Measurements from ENCODE around the gene SIGLEC11.
"Not testable (repeated sequence)": the region's sequence is repeated elsewhere in the genome, so short reads cannot be mapped to it uniquely, and the experiment has no call there.

Gene SIGLEC11, protein sequence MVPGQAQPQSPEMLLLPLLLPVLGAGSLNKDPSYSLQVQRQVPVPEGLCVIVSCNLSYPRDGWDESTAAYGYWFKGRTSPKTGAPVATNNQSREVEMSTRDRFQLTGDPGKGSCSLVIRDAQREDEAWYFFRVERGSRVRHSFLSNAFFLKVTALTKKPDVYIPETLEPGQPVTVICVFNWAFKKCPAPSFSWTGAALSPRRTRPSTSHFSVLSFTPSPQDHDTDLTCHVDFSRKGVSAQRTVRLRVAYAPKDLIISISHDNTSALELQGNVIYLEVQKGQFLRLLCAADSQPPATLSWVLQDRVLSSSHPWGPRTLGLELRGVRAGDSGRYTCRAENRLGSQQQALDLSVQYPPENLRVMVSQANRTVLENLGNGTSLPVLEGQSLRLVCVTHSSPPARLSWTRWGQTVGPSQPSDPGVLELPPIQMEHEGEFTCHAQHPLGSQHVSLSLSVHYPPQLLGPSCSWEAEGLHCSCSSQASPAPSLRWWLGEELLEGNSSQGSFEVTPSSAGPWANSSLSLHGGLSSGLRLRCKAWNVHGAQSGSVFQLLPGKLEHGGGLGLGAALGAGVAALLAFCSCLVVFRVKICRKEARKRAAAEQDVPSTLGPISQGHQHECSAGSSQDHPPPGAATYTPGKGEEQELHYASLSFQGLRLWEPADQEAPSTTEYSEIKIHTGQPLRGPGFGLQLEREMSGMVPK

DNA sequence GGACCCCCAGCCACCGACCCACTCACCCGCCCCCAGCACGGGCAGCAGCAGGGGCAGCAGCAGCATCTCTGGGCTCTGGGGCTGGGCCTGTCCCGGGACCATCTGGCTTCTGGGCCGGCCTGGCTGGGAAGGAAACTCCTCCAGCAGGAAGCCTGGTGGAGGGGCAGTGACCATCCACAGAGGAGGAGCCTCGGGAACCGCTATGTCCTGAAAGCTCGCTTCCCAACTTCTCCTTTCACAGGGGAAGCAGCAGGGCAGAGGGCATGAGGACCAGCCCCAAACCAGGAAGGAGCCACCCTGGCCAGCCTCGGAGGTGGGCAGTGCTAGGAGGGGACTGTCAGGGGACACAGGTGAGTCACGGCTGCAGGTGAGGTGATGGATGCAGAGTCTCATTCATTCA, at the start of gene SIGLEC11:
TSS of gene SIGLEC11 (minus strand) at position 193 of the 400 bp plus-strand sequence. CDS start at position 102, 91 bp downstream.
- DNase-seq (ENCODE audit: low read depth), result not testable (repeated sequence)

DNA sequence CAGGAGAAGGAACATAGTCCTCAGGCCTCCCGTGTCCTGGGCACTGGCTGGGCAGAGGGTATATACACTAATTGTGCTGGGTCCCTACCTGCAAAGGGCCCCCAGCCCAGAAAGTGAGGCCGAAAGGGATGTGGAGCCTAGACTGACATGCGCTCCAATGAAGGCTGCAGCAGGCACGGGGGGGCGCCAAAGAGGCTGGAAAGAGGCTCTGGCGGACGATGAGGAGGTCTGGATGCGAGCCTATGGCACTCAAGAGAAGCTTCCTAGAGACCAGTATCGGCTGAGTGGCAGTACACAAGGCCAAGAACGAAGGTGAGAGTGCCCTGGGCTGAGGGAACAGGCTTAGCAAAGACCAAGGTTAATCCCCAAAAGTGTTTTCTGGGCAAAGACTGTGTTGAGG, 47.6 kb upstream of the SIGLEC11 start:
- DNase-seq (ENCODE audit: low read depth), result no peak

DNA sequence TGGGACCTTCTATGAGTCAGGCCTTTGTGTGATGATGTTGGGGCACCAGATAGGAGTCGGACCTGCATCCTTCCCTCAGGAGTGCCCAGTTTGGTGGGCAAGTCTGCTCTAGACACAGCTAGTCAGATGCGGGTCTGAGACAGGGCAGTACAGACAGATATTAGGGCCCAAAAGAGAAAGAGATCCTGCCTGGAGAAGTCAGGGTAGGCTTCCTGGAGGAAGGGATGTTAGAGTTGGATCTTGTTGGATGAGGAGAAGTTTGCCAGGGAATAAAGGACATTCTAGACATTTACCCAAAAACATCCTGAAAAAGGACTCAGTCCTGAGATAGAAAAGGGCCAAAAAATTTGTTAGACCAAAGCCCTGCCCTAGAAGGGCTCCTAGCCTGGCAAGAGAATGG, 47.0 kb upstream of the SIGLEC11 start:
- DNase-seq (ENCODE audit: low read depth), result no peak

DNA sequence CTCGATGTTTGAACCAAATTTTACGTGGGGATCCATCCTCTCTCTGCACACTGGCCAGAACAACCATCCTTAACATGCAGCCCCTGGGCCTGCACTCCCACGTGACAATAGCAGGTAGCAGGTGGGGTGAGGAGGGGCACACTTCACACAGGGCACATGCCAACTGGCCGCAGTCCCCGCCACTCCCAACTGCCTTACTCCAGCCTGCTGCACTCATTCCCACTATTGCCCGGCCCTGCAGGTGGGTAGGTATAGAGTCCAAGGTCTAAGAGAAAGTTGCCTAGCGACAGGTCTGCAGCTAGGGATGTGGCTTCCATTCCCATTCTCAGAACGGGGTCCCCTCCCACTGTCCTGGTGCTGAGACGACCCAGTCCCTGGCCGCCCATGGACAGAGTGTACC, 46.2 kb upstream of the SIGLEC11 start:
- no peak for DNase-seq (ENCODE audit: low read depth)

DNA sequence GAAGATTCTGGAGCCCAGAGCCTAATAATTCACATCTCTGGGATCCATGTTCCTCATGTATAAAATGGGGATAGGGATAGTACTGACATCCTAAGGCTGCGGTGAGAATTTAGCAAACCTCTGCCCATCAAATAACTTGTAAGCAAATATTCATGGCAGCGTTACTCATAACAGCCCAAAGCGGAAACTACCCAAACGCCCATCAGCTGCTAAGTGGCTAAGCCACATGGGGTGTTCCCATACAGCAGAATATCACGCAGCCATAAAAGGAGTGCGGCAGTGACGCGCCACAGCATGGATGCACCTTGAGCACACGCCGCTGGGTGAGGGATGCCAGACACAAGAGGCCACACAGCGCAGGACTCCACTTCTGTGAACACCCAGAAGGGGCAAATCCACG, 44.5 kb upstream of the SIGLEC11 start:
- no peak for DNase-seq (ENCODE audit: low read depth)

DNA sequence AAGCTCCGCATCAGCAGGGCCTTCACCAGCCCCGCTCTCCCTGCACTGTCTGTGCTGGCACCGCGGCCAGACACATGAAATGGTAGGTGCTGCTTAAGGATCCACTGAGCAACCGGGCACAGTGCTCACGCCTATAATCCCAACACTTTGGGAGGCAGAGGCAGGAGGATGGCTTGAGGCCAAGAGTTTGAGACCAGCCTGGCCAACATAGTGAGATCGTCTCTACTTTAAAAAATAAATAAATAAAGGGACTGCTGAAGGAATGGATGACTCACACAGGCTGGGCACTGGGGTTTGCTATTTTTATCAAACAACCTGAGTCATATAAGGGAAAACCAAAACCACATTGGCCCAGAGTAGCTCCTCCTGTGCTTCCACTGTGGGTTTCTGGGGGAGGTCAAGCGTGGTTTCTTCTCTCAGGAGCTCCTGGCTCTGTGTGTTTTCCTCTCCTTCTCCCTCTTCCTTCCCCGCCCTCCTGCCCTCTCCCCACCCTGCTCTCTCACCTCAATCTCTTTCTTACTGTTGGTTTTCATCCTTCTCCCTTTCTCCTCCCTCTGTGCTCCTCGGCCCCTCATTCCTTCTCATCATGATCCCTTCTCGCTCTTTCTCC, 42.9 kb upstream of the SIGLEC11 start:
- DNase-seq (ENCODE audit: low read depth), result no peak

DNA sequence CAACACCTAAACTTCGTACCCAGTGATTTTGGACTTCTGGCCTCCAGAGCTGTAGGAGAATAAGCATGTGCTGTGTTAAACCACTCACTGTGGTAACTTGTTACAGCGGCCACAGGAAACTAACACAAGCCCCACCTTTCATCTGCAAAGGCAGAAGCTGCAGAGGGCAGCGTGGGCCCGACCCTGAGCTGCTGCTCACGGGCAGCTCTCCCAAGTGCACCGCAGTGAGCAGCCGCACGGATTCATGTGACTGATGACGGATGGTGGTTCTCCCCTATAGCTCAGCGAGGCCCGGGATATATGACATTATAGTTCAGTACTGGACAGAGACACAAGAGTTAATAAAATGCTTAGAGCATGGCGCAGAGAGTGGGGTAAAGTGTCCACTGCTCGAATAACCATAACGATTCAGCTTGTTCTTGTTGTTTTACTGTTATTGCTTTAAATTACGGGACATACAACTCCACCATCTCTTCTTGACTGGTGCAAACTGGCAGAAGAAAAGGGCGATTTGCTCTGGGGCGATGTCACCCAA, 42.3 kb upstream of the SIGLEC11 start:
- no peak for DNase-seq (ENCODE audit: low read depth)

DNA sequence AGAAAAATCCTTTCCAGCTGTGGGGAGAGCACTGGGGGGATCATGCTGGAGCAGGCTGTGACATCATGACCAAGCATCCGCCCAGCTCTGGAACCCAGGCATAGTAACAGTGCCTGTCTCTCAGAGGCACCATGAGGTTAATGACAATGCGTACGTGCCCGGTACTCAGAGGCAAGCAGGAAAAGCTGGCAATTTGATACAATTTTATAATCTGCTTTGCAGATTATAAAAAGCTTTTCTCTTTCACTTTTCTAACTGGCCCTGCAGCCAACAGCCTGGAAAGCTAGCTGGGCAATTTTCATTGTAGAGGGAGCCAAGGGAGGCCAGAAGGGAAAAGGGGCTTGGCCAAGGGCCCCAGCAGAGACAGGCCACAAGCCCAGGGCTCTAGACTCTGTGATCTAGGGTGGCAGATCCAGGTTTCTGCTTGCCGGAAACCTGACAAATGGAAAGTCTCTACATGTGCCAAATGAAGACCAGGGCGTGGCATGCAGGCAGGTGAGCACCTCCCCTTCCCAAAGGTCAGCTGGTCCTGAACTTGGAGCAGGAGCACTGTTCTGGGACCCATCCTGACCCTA, 41.5 kb upstream of the SIGLEC11 start:
- DNase-seq (ENCODE audit: low read depth), result no peak

DNA sequence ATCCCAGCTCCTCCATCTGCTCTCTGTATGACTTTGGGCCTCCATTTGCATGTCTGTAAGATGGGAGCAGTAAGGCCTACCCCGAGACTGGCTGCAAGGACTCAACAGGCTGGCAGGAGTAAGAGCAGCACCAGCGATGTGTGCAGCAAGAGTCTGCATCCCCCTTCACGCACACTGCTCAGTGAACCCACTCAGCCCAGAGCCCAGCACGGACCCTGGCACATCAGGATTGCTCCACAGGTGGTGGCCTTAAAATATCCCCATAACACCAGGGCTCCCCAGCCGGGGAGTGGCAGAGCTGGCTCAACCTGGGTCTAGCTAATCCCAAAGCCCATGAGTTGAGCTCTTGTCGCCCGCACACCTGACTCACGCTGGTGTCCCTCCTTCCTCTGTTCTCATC, 40.8 kb upstream of the SIGLEC11 start:
- DNase-seq (ENCODE audit: low read depth), result no peak

DNA sequence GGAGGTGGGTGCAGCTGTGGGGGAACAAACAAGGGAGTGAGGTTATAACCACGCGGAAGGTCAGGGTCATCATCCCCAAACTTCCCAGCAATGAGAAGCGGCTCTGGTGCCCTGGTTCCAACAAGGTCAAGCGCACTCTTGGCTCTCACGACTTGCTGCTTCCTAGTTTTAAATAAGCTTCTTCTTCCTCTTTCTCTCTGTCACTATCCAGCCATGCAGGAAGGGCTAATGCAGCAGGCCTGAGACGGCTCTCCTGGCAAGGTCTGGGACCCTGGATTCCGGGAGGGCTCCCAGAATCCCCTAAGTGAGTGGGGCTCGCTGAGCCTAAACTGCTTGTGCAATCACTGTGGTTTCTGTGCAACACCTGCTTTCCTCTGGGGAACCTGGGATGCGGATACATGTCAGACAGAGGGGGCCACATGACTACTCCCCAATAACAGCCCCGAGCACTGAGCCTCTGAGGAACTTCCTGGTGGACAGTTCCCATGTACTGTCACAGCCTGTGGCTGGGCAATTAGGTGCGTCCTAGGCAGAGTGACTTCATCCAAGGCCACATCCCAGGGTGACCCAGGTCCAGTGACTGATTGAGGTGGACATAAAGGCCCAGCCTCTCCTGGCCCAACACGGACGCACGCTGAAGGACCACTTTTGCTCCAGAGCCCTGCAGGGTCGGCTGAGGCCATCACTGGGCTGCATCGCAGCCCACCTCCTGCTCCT, 40.0 kb upstream of the SIGLEC11 start:
- no peak for DNase-seq (ENCODE audit: low read depth)

DNA sequence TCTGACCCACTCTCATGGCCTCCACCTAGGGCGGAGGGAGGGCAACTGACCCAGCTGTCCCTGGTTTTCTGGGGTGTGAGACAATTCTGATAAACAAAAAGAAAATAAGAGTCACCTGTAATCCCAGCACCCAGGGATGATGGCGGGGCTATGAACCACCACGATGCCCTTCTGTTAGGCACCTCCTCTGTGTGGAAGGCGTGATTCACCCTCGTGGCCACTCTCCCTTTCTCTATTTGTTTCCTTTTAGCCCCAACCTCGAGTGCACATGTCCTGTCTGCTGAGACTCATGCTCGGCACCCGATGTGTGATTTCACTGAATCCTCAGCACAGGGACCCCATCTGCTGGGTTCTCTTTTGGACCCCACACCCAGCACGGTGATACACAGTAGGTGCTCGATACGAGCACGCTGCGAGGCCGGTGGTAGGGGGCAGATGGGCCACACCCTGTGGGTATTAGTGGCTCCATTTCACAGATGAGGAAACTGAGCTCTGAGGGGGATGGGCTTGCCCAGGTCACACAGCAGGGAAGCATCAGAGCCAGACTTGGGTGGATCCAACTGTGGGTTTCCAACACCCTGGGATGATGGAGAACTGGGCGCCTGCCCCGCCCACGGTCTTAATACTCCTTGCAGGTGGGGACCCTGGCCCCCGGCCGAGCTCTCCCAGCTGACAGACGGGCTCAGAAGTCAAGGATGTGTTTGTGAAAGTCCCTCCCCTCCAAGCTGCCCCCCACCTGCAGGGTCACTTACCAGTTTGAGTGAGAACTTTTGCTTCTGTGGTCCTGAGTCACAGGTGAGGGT, 39.3 kb upstream of the SIGLEC11 start:
- no peak for DNase-seq (ENCODE audit: low read depth)

DNA sequence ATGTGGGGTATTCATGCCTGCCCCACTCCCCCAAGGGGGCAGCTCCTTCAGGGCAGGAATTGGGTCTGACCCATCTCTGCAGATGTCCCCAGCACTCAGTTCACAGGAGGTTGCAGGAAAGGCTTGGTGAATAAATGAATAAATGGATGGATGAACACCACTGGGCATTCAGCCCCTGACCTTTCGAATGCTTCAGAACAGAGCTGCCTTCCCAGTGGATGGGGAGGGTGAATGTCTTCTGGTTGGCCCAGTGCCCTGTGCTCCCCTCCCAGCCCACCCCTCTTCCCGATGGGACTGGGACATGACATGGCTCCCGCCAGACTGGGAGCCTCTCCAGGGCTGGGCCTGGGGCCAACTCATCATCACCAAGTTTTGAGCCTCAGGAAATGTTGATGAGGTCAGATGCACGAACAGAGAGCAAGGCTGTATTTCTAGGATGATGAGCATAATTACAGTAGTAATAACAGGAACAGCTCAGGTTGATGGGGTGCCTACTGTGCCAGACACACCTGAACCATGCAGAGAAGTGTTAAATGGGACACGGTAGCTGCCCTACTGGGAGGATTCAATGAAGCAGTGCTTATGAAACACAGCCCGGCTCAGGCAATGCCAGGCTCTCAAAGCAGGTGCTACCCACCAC, 38.5 kb upstream of the SIGLEC11 start:
- no peak for DNase-seq (ENCODE audit: low read depth)

DNA sequence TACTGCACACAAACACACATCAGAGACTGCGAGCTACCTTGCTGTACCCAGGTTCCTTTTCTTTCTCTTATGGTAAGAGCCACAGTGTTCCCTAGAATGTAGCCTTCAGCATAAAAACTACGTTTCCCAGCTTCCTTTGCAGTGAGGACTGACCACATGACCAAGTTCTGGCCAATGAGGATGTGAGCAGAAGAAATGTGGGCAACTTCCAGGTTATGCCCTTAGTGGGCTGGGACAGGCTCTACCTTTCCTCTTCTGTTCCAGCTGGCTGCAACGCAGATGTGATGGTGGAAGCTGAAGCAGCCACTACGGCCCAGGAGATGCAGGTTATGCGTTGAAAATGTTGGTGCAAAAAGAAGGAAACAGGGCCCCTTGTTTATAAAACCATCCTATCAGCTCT, 36.7 kb upstream of the SIGLEC11 start:
- DNase-seq (ENCODE audit: low read depth), result no peak

DNA sequence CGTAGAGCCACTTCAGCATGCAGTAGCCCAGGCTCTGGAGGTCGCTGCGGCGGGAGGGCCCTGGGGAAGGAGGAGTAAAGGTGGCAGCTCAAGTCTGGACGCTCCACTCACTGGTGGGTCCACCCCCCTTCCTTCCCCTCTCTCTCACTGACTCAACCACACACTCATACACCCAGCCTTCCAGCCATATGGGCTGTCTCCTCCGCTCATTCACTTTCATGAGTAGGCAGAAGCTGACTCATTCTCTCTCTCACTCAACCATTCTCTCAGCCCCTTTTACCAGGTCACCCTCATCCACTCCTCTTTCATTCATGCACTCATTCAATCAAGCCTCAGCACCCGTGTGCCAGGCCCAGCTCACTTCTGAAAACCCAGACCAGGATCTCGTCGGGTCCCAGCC, 27.5 kb upstream of the SIGLEC11 start:
- no peak for DNase-seq (ENCODE audit: low read depth)

DNA sequence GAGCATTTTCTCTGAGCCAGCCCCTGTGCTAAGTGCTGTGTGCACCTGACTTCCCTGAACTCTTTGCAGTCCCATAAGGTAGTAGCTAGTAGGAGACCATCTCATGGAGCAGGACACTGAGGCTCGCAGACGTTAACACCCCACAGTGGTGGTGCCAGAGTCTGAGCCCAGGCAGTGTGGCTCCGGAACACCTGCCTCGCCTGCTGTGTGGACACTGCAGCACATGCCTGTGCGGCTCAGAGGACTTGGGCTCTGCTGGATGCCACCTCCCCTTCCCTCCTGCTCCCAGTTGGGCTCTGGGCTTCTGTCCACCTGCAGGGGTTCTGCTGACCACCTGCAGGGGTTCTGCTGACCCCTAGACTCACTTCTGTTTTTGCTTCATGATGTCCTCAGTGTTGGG, 27.0 kb upstream of the SIGLEC11 start:
- no peak for DNase-seq (ENCODE audit: low read depth)

DNA sequence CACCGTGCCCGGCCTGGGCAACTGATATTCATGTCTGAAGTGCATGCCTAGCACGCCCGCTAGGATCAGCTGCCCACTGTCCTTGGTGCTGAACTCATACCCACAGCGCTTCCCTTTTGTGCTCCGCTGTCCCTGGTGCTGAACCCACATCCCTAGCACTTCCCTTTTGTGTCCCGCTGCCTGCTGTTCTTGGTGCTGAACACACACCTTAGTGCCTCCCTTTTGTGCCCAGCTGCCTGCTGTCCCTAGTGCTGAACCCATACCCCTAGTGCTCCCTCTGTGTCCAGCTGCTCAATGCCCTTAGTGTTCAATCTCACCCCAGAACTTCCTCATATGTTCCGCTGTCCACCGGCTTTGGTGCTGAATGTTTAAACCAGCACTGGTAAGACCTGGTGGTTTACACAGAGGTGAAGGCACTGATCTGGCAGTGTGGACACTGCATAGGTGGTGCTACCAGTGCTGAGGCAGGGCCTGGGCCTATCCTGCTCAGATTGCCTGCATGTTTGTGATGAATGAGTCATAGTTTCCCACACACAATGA, 26.3 kb upstream of the SIGLEC11 start:
- DNase-seq (ENCODE audit: low read depth), result peak; percentile 65

DNA sequence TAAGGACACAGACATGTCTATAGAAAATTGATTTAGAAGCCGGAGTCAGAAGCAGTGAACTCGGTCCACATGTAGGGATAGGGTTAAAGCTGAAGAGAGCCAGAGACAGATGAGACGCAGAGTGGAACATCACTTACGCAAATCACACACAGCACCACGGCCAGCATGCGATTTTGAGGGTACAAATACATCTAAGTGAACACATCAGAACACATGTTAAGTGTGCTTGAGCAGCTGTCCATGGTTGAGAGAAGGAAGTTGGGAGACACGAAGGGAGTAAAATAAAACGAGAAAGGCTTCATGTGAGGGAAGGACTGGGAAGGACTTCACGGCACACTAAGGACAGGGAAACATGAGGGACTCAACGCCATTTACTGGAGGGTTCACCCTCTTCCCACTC, 25.4 kb upstream of the SIGLEC11 start:
- no peak for DNase-seq (ENCODE audit: low read depth)

DNA sequence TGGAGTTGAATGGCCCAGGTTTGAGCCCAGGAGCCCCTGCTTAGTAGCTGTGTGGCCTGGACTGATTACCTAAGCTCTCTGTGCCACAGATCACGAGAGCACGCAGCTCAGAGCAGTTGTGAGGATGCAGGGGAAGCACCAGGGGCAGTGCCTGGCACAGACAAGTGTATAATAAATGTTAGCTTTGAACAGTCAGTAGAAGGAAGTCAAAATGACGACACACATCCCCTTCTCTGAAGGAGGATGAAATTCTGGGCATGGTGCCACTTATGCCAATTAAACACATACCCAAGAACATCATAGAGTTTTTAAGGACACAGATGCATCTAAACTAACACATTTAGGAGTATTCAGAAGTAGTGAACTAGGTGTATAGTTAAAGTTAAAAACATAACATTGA, 24.9 kb upstream of the SIGLEC11 start:
- no peak for DNase-seq (ENCODE audit: low read depth)

DNA sequence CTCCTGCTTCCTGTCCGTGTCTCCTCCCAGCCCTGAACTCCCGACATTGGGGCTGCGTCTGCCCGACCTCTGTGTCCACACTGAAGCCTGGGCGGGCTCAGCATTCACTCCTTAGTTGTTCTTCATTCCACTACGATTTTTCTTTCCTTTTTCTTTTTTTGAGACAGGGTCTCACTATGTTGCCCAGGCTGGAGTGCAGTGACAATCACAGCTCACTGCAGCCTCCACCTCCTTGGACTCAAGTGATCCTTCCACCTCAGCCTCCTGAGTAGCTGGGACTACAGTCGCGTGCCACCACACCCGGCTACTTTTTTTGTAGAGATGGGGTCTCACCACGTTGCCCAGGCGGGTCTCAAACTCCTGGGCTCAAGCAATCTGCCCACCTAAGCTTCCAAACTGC, 23.5 kb upstream of the SIGLEC11 start:
- no peak for DNase-seq (ENCODE audit: low read depth)

DNA sequence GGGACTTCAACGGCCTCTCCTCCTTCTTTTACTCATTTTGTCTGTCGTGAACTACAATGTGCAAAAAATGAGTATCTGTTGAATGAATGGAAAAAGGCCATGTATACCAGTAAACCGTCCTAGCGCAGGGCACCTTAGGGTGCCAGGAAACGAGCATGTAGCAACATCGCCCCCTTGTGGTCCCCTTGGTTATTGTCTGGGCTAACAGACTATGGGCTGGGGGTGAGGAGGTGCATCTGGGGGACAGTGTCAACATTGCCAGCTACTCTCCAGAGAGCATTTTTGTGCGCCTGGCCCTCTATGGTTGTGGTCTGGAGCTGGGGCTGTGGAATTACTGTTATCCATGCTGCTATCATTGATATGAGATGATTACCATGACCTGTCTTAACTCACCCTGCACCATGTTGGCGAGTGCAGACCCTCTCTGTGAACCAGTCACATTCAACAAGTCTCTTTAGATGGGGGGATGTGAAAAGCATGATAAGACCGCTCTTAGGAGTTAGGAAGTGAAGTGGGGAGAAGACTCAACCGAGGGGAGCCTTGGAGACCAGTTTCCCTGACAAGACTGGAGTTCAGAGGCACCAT, 22.8 kb upstream of the SIGLEC11 start:
- peak; percentile 76 for DNase-seq (ENCODE audit: low read depth)
